ENCODE data around the gene MAP3K7. TPM values are rescaled to one million over a fixed set of nuclear protein-coding genes. Genes with fewer than 3 reads are reported as not detected.

MAP3K7 gene
- total RNA-seq, 1 experiment from 2014 or later, result 17.1 TPM

GRCh38 chr6:90599151-90599550 is 12.3 kb upstream of the MAP3K7 start:
- ATAC-seq, result no peak
- no peak overlapping the region for H2AFZ ChIP-seq (ENCODE audit: low read length)
- intact Hi-C loops (cut with micrococcal nuclease), result no loop called here

GRCh38 chr6:90598192-90598951 is 11.5 kb upstream of the MAP3K7 start:
- Histone ChIP-seq H4K20me1 (ENCODE audit: low read length) (no peaks in the 10 kb centered on the region), H3K9me3 (ENCODE audit: low read length) (no peaks in the 10 kb centered on the region), H3K79me2 (ENCODE audit: low read length) (no peaks in the 10 kb centered on the region), H3K27ac (ENCODE audit: low read length) (no peak overlapping the region), H3K4me2 (ENCODE audit: low read length) (no peak overlapping the region), H3K4me3 (ENCODE audit: low read length) (no peak overlapping the region), H3K9me2 (replicated peaks; ENCODE audit: low read length) (no peaks in the 10 kb centered on the region), H3K27me3 (ENCODE audit: low read length) (peaks cover 29% of the 10 kb centered on the region), H3K4me1 (ENCODE audit: insufficient read depth, low read length) (no peaks in the 10 kb centered on the region), H3K9ac (ENCODE audit: low read length) (no peak overlapping the region), H3K36me3 (ENCODE audit: low read depth, low read length) (no peaks in the 10 kb centered on the region), H3F3A (ENCODE audit: low read length, unreplicated experiment) (no peaks in the 10 kb centered on the region), H2AFZ (ENCODE audit: low read length) (no peak overlapping the region)
- ATAC-seq, result no peak
- BruUV-seq (replicated peaks), result no TSS peak
- TF ChIP-seq EZH2phosphoT487 (IDR thresholded peaks at IDR 0.05; ENCODE audit: borderline replicate concordance, low read length) (no peak), CTCF (conservative IDR thresholded peaks at IDR 0.05; ENCODE audit: low read depth, low read length) (no peak), EZH2 (IDR thresholded peaks at IDR 0.05; ENCODE audit: low read length, unreplicated experiment) (no peak)
- no peak for DNase-seq
- intact Hi-C loops (cut with micrococcal nuclease), result no loop called here
- ChIA-PET CTCF (no interaction called here), POLR2A (ENCODE audit: unreplicated experiment) (no interaction called here)

More at GRCh38 chr6:90599151-90599550, 12.3 kb upstream of the MAP3K7 start:
- Histone ChIP-seq H3K9ac (ENCODE audit: low read length) (no peak overlapping the region), H3K36me3 (ENCODE audit: low read depth, low read length) (no peaks in the 10 kb centered on the region), H3K27ac (ENCODE audit: low read length) (no peak overlapping the region), H3K9me2 (replicated peaks; ENCODE audit: low read length) (no peaks in the 10 kb centered on the region), H3F3A (ENCODE audit: low read length, unreplicated experiment) (no peaks in the 10 kb centered on the region), H3K27me3 (ENCODE audit: low read length) (peaks cover 29% of the 10 kb centered on the region), H3K4me1 (ENCODE audit: insufficient read depth, low read length) (no peaks in the 10 kb centered on the region), H3K4me2 (ENCODE audit: low read length) (no peak overlapping the region), H3K4me3 (ENCODE audit: low read length) (no peak overlapping the region), H3K9me3 (ENCODE audit: low read length) (no peaks in the 10 kb centered on the region), H4K20me1 (ENCODE audit: low read length) (no peaks in the 10 kb centered on the region), H3K79me2 (ENCODE audit: low read length) (no peaks in the 10 kb centered on the region)
- TF ChIP-seq EZH2 (IDR thresholded peaks at IDR 0.05; ENCODE audit: low read length, unreplicated experiment) (no peak), CTCF (conservative IDR thresholded peaks at IDR 0.05; ENCODE audit: low read depth, low read length) (no peak), EZH2phosphoT487 (IDR thresholded peaks at IDR 0.05; ENCODE audit: borderline replicate concordance, low read length) (no peak)
- ChIA-PET POLR2A (ENCODE audit: unreplicated experiment) (no interaction called here), CTCF (no interaction called here)
- DNase-seq, result no peak
- BruUV-seq (replicated peaks), result no TSS peak

- Histone ChIP-seq H3K9ac (ENCODE audit: low read length) (no peak overlapping the region), H3K36me3 (ENCODE audit: low read depth, low read length) (no peaks in the 10 kb centered on the region), H3K27ac (ENCODE audit: low read length) (no peak overlapping the region), H3F3A (ENCODE audit: low read length, unreplicated experiment) (no peaks in the 10 kb centered on the region), H3K79me2 (ENCODE audit: low read length) (no peaks in the 10 kb centered on the region), H2AFZ (ENCODE audit: low read length) (no peak overlapping the region), H3K4me2 (ENCODE audit: low read length) (no peak overlapping the region), H3K9me2 (replicated peaks; ENCODE audit: low read length) (no peaks in the 10 kb centered on the region), H3K4me1 (ENCODE audit: insufficient read depth, low read length) (no peaks in the 10 kb centered on the region), H4K20me1 (ENCODE audit: low read length) (no peaks in the 10 kb centered on the region), H3K4me3 (ENCODE audit: low read length) (no peak overlapping the region), H3K27me3 (ENCODE audit: low read length) (peaks cover 18% of the 10 kb centered on the region), H3K9me3 (ENCODE audit: low read length) (no peaks in the 10 kb centered on the region)
- TF ChIP-seq CTCF (conservative IDR thresholded peaks at IDR 0.05; ENCODE audit: low read depth, low read length) (no peak), EZH2phosphoT487 (IDR thresholded peaks at IDR 0.05; ENCODE audit: borderline replicate concordance, low read length) (no peak)
- POLR2A ChIA-PET (ENCODE audit: unreplicated experiment), result no interaction called here
- ATAC-seq (no peak), DNase-seq (no peak)
- no TSS peak for BruUV-seq (replicated peaks)
- CTCF ChIA-PET, result no interaction called here
- intact Hi-C loops (cut with micrococcal nuclease), result no loop called here
Observed at GRCh38 chr6:90596967-90597539, 10.2 kb upstream of the MAP3K7 start.
